ENCODE data around the gene PKD2L2. TPM values are rescaled to one million over a fixed set of nuclear protein-coding genes. Genes with fewer than 3 reads are reported as not detected.

The PKD2L2 gene
- total and polyA plus RNA-seq, 7 donors = 0.07 to 0.36 TPM; not detected in 5

- no peak for DNase-seq
- H3K36me3 ChIP-seq = no peaks in the 10 kb centered on the region
- no peaks in the 10 kb centered on the region for H3K9me3 ChIP-seq
- no peak overlapping the region for H3K4me3 ChIP-seq
- TF ChIP-seq POLR2AphosphoS5 (IDR thresholded peaks at IDR 0.05) (no peak), POLR2A (IDR thresholded peaks at IDR 0.05) (no peak), EP300 (IDR thresholded peaks at IDR 0.05) (no peak), CTCF (IDR thresholded peaks at IDR 0.05) (no peak)
- no peaks in the 10 kb centered on the region for H3K27me3 ChIP-seq
- no peak overlapping the region for H3K27ac ChIP-seq
- no peaks in the 10 kb centered on the region for H3K4me1 ChIP-seq
- intact Hi-C loops (cut with DNase I) = no loop called here
- 81 to 88% methylated on average over 3 of the region's 3 CpGs for WGBS, 2 donors
Observed at GRCh38 chr5:137896560-137896959, 7.3 kb downstream of the PKD2L2 start.

GRCh38 chr5:137899493-137899892 lies 10.2 kb downstream of the PKD2L2 start:
- no peak overlapping the region for H3K4me3 ChIP-seq
- no peak for DNase-seq
- H3K36me3 ChIP-seq = no peaks in the 10 kb centered on the region
- H3K9me3 ChIP-seq = no peaks in the 10 kb centered on the region
- no peak overlapping the region for H3K27ac ChIP-seq
- intact Hi-C loops (cut with DNase I) = no loop called here
- TF ChIP-seq POLR2AphosphoS5 (IDR thresholded peaks at IDR 0.05) = no peak
- no peak for TF ChIP-seq POLR2A (IDR thresholded peaks at IDR 0.05)
- no peak for TF ChIP-seq CTCF (IDR thresholded peaks at IDR 0.05)
- TF ChIP-seq EP300 (IDR thresholded peaks at IDR 0.05) = no peak
- no peaks in the 10 kb centered on the region for H3K27me3 ChIP-seq
- no peaks in the 10 kb centered on the region for H3K4me1 ChIP-seq
- WGBS, 2 donors = 92% methylated on average over 3 of the region's 3 CpGs

GRCh38 chr5:137901011-137901817 lies 12.0 kb downstream of the PKD2L2 start:
- Histone ChIP-seq H3K27ac (no peak overlapping the region), H3K4me1 (no peaks in the 10 kb centered on the region), H3K27me3 (no peaks in the 10 kb centered on the region), H3K4me3 (no peak overlapping the region), H3K36me3 (no peaks in the 10 kb centered on the region), H3K9me3 (no peaks in the 10 kb centered on the region)
- 83 to 88% methylated on average over 5 of the region's 5 CpGs for WGBS, 2 donors
- intact Hi-C loops (cut with DNase I) = no loop called here
- no peak for DNase-seq
- no peak for TF ChIP-seq EP300 (IDR thresholded peaks at IDR 0.05)

- no peaks in the 10 kb centered on the region for H3K27me3 ChIP-seq
- WGBS, 2 donors = 95 to 98% methylated on average over 1 of the region's 1 CpG
- TF ChIP-seq CTCF (IDR thresholded peaks at IDR 0.05) = no peak
- H3K27ac ChIP-seq = no peak overlapping the region
- intact Hi-C loops (cut with DNase I) = no loop called here
- no peaks in the 10 kb centered on the region for H3K9me3 ChIP-seq
- H3K4me1 ChIP-seq = no peaks in the 10 kb centered on the region
- DNase-seq = no peak
- H3K4me3 ChIP-seq = no peak overlapping the region
- no peaks in the 10 kb centered on the region for H3K36me3 ChIP-seq
Observed at GRCh38 chr5:137902408-137903133, 13.3 kb downstream of the PKD2L2 start.

- no peak for DNase-seq
- intact Hi-C loops (cut with DNase I) = no loop called here
- TF ChIP-seq EP300 (IDR thresholded peaks at IDR 0.05) (no peak), CTCF (IDR thresholded peaks at IDR 0.05) (no peak), POLR2A (IDR thresholded peaks at IDR 0.05) (no peak), POLR2AphosphoS5 (IDR thresholded peaks at IDR 0.05) (no peak)
- no peak overlapping the region for H3K27ac ChIP-seq
- no peak overlapping the region for H3K4me3 ChIP-seq
- H3K36me3 ChIP-seq = no peaks in the 10 kb centered on the region
- 90 to 92% methylated on average over 2 of the region's 2 CpGs for WGBS, 2 donors
- no peaks in the 10 kb centered on the region for H3K27me3 ChIP-seq
- H3K4me1 ChIP-seq = no peaks in the 10 kb centered on the region
- no peaks in the 10 kb centered on the region for H3K9me3 ChIP-seq
Observed at GRCh38 chr5:137914758-137915157, 25.5 kb downstream of the PKD2L2 start.

All from sigmoid colon (tissue), 7 donors.